ENCODE results near the gene CDR2. TPM values are rescaled to one million over a fixed set of nuclear protein-coding genes. Genes with fewer than 3 reads are reported as not detected.
"Not testable (repeated sequence)": the region's sequence is repeated elsewhere in the genome, so short reads cannot be mapped to it uniquely, and the experiment has no call there.

CDR2 gene
- total RNA-seq: 10 to 100 TPM; 20.4 to 22.2 TPM
- 10 to 100 TPM; 14.8 to 17.5 TPM for polyA plus RNA-seq (ENCODE audit: insufficient read length in 2 of 2)
- long read RNA-seq, donor 1, partial matches to known transcripts: 0 of 3 reads
- long read RNA-seq, donor 1, other reads (novel, unspliced or antisense): 0 of 3 reads
- long read RNA-seq, donor 2, partial matches to known transcripts: 0 of 1 reads
- long read RNA-seq, donor 2, other reads (novel, unspliced or antisense): 0 of 1 reads
- long read RNA-seq, donor 3, partial matches to known transcripts: 0 of 1 reads
- long read RNA-seq, donor 3, other reads (novel, unspliced or antisense): 0 of 1 reads
- long read RNA-seq, donor 4, transcript CDR2-201 (5 exons, 2,702 nt): major isoform, 7 of 14 reads
- long read RNA-seq, donor 4, partial matches to known transcripts: 7 of 14 reads
- long read RNA-seq, donor 4, other reads (novel, unspliced or antisense): 0 of 14 reads

DNA sequence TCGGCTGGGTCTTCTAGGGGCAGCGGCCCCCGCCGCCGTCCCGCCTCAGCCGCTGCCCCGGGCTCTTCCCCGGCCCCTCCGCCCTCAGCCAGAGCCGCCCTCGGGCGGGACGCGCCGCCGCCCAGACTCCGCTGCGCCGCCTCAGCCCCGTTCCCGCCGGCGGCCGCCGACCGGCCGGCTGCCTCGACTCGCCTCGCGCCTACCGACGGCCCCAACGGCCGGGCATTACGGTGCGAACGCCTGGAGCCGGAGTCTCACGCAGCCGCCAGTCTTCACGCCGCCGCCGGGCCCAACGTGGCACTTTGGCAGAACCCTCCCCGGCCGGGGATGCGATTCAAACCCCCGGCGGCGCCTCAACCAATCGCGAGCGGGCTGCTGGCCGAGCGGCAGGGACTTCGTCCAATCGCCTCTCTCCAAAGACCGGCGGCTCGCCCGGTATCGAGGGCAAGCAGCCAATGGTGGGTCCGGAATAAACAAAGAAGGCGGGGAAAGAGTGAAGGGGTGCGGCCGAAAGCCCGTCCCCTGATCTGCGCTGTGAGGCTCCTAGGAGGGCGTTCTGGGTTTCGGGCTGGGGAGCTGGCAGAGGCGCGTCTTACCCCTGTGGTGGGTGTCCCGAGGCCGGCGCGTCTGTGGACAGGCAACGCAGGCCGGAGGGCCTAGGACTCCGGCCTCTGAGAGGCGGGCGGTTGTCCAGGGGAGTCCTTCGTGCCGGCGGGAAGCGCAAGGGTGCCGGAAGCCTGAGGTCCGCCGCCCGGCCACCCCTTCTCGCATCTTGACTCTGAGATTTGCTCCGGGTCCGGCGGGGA lies at the start of gene CDR2:
Gene CDR2, minus strand, starts transcription at position 309 of the 806 bp plus-strand sequence. CDS start 310 bp downstream, outside the sequence.
- H3K4me3 ChIP-seq (ENCODE audit: low read depth, low read length): peak within 1 kb of the TSS; percentile 92
- no peaks in the 10 kb centered on the region for H3K9me3 ChIP-seq (ENCODE audit: control insufficient read depth, insufficient read depth, low read length)
- peak; percentile 89 to 99 (median 96) for DNase-seq (ENCODE audit: low read depth in 4 of 6, low spot score in 6 of 6)
- H3K4me1 ChIP-seq (ENCODE audit: control insufficient read depth, insufficient read depth, low read length): peaks cover 9% of the 10 kb centered on the region
- under 1% methylated on average over 96 of the region's 96 CpGs for WGBS (ENCODE audit: insufficient coverage)
- peak within 1 kb of the TSS; percentile 61 for H3K27ac ChIP-seq (ENCODE audit: low read depth, low read length)
- H3K36me3 ChIP-seq (ENCODE audit: control insufficient read depth, insufficient read depth, low read length): no peaks in the 10 kb centered on the region
- no peaks in the 10 kb centered on the region for H3K27me3 ChIP-seq (ENCODE audit: control insufficient read depth, insufficient read depth, low read length)

DNA sequence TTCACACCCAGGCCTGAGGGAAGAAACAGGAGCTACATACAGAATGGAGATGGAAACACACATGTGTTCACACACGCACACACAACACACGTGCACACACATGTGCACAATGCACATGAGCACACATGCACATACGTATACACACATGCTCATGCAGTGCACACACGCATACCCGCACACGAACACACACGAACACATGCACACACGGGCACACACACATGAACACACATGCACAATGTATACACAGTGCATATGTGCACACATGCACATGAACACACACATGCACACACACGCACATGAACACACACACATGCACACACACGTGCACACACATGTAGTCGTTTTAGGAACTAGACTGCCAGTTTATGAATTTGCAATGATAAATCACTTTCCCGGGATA lies 49.3 kb upstream of the CDR2 start:
- WGBS (ENCODE audit: insufficient coverage): 95% methylated on average over 11 of the region's 12 CpGs
- Histone ChIP-seq H3K27me3 (ENCODE audit: control insufficient read depth, insufficient read depth, low read length) (no peaks in the 10 kb centered on the region), H3K36me3 (ENCODE audit: control insufficient read depth, insufficient read depth, low read length) (peaks cover 47% of the 10 kb centered on the region), H3K27ac (ENCODE audit: low read depth, low read length) (no peak overlapping the region), H3K4me1 (ENCODE audit: control insufficient read depth, insufficient read depth, low read length) (peaks cover 7% of the 10 kb centered on the region), H3K9me3 (ENCODE audit: control insufficient read depth, insufficient read depth, low read length) (no peaks in the 10 kb centered on the region), H3K4me3 (ENCODE audit: low read depth, low read length) (no peak overlapping the region)
- DNase-seq (ENCODE audit: low read depth in 4 of 6, low spot score in 6 of 6): no peak

DNA sequence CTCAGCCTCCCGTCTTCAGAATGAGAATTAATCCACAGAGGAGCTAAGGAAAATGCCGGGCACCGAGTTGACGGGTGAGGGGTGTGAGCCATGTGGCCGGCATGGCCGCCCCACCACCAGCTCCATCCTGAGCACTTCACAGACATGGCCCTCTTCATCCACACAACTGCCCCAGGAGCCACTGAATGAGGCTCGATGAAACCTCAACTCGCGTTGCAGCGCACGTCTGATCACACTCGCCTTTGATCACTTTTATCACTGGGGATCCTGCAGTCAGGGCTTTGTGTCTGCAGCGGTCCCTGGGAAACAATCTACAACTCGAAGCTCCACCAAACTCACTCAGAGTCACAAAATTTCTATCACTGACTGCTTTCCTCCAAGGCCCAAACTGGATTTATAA lies 46.7 kb upstream of the CDR2 start:
- Histone ChIP-seq H3K27me3 (ENCODE audit: control insufficient read depth, insufficient read depth, low read length) (no peaks in the 10 kb centered on the region), H3K36me3 (ENCODE audit: control insufficient read depth, insufficient read depth, low read length) (peaks cover 32% of the 10 kb centered on the region), H3K27ac (ENCODE audit: low read depth, low read length) (no peak overlapping the region), H3K9me3 (ENCODE audit: control insufficient read depth, insufficient read depth, low read length) (no peaks in the 10 kb centered on the region), H3K4me3 (ENCODE audit: low read depth, low read length) (no peak overlapping the region), H3K4me1 (ENCODE audit: control insufficient read depth, insufficient read depth, low read length) (peaks cover 7% of the 10 kb centered on the region)
- DNase-seq (ENCODE audit: low read depth in 4 of 6, low spot score in 6 of 6): no peak
- 93% methylated on average over 13 of the region's 14 CpGs for WGBS (ENCODE audit: insufficient coverage)

DNA sequence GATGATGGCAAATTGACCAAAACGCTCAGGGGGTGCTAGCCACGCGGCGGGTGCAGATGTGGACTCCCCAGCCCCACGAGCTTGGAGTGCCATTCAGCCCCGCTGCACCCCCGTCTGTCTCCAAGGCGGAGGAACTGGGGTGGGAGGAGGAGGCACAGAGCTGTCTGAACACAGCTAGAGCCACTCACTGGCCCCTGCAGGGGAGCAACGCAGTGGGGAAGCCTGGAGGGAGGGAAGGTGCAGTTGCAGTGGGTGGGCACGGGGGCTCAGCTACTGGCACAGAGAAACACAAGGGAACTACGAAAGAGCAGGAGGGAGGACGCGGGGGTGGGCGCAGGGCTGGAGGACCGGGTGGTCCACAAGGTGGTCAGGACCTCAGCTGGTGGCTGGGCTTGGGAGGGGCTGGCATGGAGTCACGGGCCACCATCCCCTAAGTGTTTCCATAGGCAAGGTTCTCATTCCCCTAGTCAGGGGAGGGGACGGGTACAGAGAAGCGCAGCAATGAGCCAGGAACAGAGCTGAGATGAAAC lies 46.3 kb upstream of the CDR2 start:
- 92% methylated on average over 17 of the region's 18 CpGs for WGBS (ENCODE audit: insufficient coverage)
- peaks cover 7% of the 10 kb centered on the region for H3K4me1 ChIP-seq (ENCODE audit: control insufficient read depth, insufficient read depth, low read length)

DNA sequence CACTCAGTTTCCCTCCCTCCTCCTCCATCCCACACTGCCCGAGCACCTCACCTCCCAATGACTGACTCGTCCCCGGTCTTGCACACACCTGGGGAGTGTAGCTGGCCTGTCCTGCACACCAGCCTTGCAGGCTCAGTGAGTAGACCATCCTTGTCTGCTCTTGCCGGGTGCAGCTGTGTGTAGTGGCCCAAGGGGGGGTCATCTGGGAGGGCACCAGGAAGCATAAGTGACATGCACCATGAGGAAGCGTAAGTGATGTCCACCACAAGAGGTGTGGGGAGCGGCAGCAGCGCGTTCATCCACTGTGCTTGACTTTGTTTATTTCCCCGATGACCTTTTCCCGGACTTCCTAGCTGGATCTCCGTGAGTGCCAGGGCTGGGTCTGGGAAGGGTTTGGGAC lies 45.5 kb upstream of the CDR2 start:
- peaks cover 7% of the 10 kb centered on the region for H3K4me1 ChIP-seq (ENCODE audit: control insufficient read depth, insufficient read depth, low read length)
- no peaks in the 10 kb centered on the region for H3K9me3 ChIP-seq (ENCODE audit: control insufficient read depth, insufficient read depth, low read length)
- no peak overlapping the region for H3K27ac ChIP-seq (ENCODE audit: low read depth, low read length)
- H3K4me3 ChIP-seq (ENCODE audit: low read depth, low read length): no peak overlapping the region
- DNase-seq (ENCODE audit: low read depth in 4 of 6, low spot score in 6 of 6): no peak
- H3K27me3 ChIP-seq (ENCODE audit: control insufficient read depth, insufficient read depth, low read length): no peaks in the 10 kb centered on the region
- WGBS (ENCODE audit: insufficient coverage): 95% methylated on average over 10 of the region's 11 CpGs
- H3K36me3 ChIP-seq (ENCODE audit: control insufficient read depth, insufficient read depth, low read length): peaks cover 21% of the 10 kb centered on the region

More for the DNA sequence above, 46.3 kb upstream of the CDR2 start:
- Histone ChIP-seq H3K9me3 (ENCODE audit: control insufficient read depth, insufficient read depth, low read length) (no peaks in the 10 kb centered on the region), H3K27ac (ENCODE audit: low read depth, low read length) (no peak overlapping the region), H3K4me3 (ENCODE audit: low read depth, low read length) (no peak overlapping the region), H3K27me3 (ENCODE audit: control insufficient read depth, insufficient read depth, low read length) (no peaks in the 10 kb centered on the region), H3K36me3 (ENCODE audit: control insufficient read depth, insufficient read depth, low read length) (peaks cover 28% of the 10 kb centered on the region)
- no peak for DNase-seq (ENCODE audit: low read depth in 4 of 6, low spot score in 6 of 6)

DNA sequence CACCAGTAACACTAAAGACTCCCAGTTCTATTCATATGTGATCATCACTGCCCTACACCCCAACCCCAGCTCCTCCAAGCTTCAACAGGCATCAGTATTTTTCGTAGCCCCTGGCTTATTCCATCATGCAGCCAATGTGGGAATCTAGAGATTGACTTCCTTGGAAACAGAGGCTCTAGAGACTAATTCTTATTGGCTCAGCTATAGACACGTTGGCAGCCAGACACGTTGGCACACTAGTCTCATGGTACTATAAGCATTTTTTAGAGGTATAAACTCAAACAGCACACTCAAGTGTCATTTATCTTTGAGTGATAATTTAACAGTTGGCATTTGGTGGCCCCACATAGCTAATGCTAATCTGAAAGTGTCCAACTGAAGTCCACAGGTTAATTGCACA lies 44.4 kb upstream of the CDR2 start:
- Histone ChIP-seq H3K4me1 (ENCODE audit: control insufficient read depth, insufficient read depth, low read length) (no peaks in the 10 kb centered on the region), H3K27ac (ENCODE audit: low read depth, low read length) (no peak overlapping the region), H3K9me3 (ENCODE audit: control insufficient read depth, insufficient read depth, low read length) (no peaks in the 10 kb centered on the region), H3K27me3 (ENCODE audit: control insufficient read depth, insufficient read depth, low read length) (no peaks in the 10 kb centered on the region), H3K4me3 (ENCODE audit: low read depth, low read length) (no peak overlapping the region), H3K36me3 (ENCODE audit: control insufficient read depth, insufficient read depth, low read length) (peaks cover 18% of the 10 kb centered on the region)
- WGBS (ENCODE audit: insufficient coverage): no CpG with 5 or more reads among the region's 3 CpGs
- DNase-seq (ENCODE audit: low read depth in 4 of 6, low spot score in 6 of 6): peak in 2 of 6 donors; percentile 6 to 53

DNA sequence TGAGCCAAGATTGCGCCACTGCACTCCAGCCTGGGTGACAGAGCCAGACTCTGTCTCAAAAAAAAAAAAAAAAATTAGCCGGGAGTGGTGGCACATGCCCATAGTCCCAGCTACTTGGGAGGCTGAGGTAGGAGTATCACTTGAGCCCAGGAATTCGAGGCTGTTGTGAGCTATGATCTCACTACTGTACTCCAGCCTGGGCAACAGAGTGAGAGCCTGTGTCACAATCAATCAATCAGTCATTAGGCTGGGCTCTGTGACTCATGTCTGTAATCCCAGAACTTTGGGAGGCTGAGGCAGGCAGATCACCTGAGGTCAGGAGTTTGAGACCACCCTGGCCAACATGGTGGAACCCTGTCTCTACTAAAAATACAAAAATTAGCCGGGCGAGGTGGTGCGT lies 43.4 kb upstream of the CDR2 start:
- not testable (repeated sequence) for DNase-seq (ENCODE audit: low read depth in 4 of 6, low spot score in 6 of 6); H3K27ac ChIP-seq (ENCODE audit: low read depth, low read length); H3K4me1 ChIP-seq (ENCODE audit: control insufficient read depth, insufficient read depth, low read length); H3K4me3 ChIP-seq (ENCODE audit: low read depth, low read length); H3K27me3 ChIP-seq (ENCODE audit: control insufficient read depth, insufficient read depth, low read length); H3K9me3 ChIP-seq (ENCODE audit: control insufficient read depth, insufficient read depth, low read length)
- WGBS (ENCODE audit: insufficient coverage): 100% methylated on average over 5 of the region's 6 CpGs
- H3K36me3 ChIP-seq (ENCODE audit: control insufficient read depth, insufficient read depth, low read length): peaks cover 18% of the 10 kb centered on the region

DNA sequence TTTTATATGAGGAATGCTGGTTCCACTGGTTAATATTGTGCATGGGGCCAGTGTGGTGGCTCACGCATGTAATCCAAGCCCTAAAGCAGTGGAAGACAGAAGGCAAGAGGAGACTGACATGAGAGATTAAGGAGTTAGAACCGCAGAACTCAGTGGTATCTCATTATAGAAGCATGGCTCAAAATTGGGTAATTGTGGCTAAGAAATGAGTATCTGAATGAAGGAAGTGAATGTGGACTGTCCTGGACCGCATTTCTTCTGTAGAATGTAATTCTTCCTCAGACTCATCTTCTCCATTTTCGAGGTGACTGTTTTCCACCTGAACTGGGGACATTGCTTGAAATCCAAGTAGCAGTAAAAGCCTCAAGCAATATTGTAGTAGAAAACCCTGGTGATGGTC lies 42.6 kb upstream of the CDR2 start:
- no peak for DNase-seq (ENCODE audit: low read depth in 4 of 6, low spot score in 6 of 6)

DNA sequence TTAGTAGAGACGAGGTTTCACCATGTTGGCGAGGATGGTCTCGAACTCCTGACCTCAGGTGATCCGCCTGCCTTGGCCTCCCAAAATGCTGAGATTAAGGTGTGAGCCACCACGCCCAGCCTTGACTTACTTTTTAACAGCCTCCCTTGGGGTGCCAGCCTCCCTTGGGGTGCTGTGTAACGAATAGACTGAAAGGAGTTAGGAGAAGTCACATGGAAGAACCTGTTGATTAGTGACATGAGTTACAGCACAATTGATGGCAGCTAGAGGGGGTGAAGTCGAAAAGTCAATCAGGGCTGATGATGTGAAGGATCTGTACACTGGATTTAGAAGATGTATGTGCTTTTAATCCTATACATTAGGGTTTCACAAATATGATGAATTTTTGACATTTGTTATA lies 39.4 kb upstream of the CDR2 start:
- no peak overlapping the region for H3K4me3 ChIP-seq (ENCODE audit: low read depth, low read length)
- no peaks in the 10 kb centered on the region for H3K4me1 ChIP-seq (ENCODE audit: control insufficient read depth, insufficient read depth, low read length)
- no peak overlapping the region for H3K27ac ChIP-seq (ENCODE audit: low read depth, low read length)
- no peak for DNase-seq (ENCODE audit: low read depth in 4 of 6, low spot score in 6 of 6)
- no peaks in the 10 kb centered on the region for H3K27me3 ChIP-seq (ENCODE audit: control insufficient read depth, insufficient read depth, low read length)
- H3K36me3 ChIP-seq (ENCODE audit: control insufficient read depth, insufficient read depth, low read length): no peaks in the 10 kb centered on the region
- no peaks in the 10 kb centered on the region for H3K9me3 ChIP-seq (ENCODE audit: control insufficient read depth, insufficient read depth, low read length)
- 83% methylated on average over 1 of the region's 7 CpGs for WGBS (ENCODE audit: insufficient coverage)

More for the DNA sequence above, 42.6 kb upstream of the CDR2 start:
- 100% methylated on average over 2 of the region's 4 CpGs for WGBS (ENCODE audit: insufficient coverage)
- Histone ChIP-seq H3K27ac (ENCODE audit: low read depth, low read length) (no peak overlapping the region), H3K9me3 (ENCODE audit: control insufficient read depth, insufficient read depth, low read length) (no peaks in the 10 kb centered on the region), H3K4me1 (ENCODE audit: control insufficient read depth, insufficient read depth, low read length) (no peaks in the 10 kb centered on the region), H3K4me3 (ENCODE audit: low read depth, low read length) (no peak overlapping the region), H3K27me3 (ENCODE audit: control insufficient read depth, insufficient read depth, low read length) (no peaks in the 10 kb centered on the region), H3K36me3 (ENCODE audit: control insufficient read depth, insufficient read depth, low read length) (peaks cover 16% of the 10 kb centered on the region)

All from spinal cord (tissue), 10 donors.